Measurements from ENCODE around the gene CTNNA3.

GRCh38 chr10:67607472-67607871, 88.5 kb downstream of the CTNNA3 start:
- no peak for TF ChIP-seq CTCF (IDR thresholded peaks at IDR 0.05)
- TF ChIP-seq POLR2A (IDR thresholded peaks at IDR 0.05), result no peak
- no peak for TF ChIP-seq POLR2AphosphoS5 (IDR thresholded peaks at IDR 0.05)
- no peak for TF ChIP-seq EP300 (IDR thresholded peaks at IDR 0.05; ENCODE audit: low read depth)
